Right forelimb (tissue), 1 donor: ENCODE data around the gene MUS81.

Experiments used
- DNase-seq: peaks from one replicate; pipeline ENCODE4 v3.0.0-alpha.2; 2018

MUS81 gene

DNA sequence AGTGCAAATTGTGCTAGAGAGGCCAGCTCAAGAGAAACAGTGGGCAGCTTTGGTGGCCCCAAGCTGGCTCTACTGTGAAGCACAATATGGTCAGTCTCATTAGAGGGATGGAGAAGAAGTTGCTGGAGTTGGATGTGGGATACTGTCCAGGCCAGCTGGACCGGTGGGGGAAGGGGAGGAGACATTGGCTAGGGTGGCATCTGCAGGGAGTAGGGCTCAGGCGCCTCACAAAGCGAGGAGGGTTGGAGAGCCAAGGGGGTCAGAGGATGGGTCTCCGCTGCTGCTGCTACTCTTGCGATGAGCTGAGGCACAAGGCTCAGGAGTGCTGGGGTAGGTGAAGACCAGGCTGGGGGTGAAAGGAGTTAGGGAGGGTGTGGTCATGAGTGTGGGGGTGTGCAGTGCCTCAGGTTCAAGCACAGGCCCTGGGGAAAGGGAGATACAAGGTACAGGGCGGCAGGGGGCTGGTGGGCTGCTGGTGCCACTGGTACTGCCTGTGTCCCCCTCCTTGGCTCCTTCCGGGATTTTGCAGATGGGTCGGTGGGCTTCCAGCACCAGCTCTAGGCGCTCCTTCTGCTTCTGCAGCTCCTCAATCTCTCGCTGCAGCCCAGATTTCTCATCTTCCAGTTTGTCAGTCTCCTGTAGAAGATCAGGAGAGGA lies 32.6 kb downstream of the MUS81 start:
- peak; percentile 41 for DNase-seq

- DNase-seq = no peak
Observed at GRCh38 chr11:65894034-65894591, 33.9 kb downstream of the MUS81 start.

GRCh38 chr11:65895482-65895981 lies 35.3 kb downstream of the MUS81 start:
- no peak for DNase-seq

- DNase-seq = no peak
Observed at GRCh38 chr11:65896034-65896999, 36.1 kb downstream of the MUS81 start.

DNA sequence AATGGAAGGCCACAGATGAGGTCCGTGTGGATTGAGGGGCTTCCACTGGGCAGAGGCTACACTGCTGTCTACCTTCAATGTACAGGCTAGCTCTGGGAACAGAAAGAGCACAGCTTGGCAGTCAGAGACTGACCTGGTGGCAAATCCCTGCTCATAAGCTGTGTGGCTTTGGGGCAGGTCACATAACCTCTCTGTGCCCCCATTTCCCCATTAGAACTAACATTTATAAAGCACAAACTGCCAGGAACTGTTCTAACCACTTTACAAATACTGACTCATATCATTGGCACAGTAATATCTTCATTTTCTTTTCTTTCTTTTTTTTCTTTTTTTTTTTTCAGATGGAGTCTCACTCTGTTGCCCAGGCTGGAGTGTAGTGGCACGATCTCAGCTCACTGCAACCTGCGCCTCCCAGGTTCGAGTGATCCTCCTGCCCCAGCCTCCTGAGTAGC lies 36.8 kb downstream of the MUS81 start:
- DNase-seq = no peak

DNA sequence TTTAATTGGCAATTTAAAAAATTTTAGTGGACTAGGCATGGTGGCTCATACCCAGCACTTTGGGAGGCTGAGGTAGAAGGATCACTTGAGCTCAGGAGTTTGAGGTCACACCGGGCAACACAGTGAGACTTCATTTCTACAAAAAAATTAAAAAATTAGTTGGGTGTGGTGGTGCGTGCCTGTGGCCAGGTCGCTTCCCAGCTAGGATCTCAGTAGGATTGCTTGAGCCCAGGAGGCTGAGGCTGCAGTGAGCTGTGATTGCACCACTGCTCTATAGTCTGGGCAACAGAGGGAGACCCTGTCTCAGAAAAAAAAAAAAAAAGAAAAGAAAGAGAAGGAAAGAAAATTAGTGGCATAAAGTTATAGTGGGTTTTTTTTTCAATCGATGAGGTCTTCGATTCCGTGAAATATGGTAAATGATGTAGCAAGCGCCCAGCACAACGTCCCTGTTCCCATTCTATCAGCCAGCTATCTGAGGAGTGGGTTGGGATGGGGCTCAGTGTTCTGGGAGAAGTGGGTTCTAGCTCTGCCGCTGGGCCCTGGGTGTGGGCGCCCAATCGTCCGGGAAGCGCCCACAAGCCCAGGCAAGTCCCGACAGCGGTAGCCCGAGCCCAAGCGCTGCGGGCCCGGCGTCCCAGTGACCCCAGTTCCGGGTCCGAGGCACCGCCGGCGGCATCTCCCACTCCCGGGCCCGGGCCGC lies 38.6 kb downstream of the MUS81 start:
- no peak for DNase-seq

GRCh38 chr11:65899356-65900124 lies 39.3 kb downstream of the MUS81 start:
- DNase-seq = no peak

- DNase-seq = peak; percentile 66
Observed at GRCh38 chr11:65900125-65900898, 40.1 kb downstream of the MUS81 start, which contains the start of gene FOSL1. Gene FOSL1, minus strand, starts transcription at chr11:65900388. Its CDS starts 49 bp downstream, at chr11:65900339.

- DNase-seq = no peak
Observed at GRCh38 chr11:65900899-65901180, 40.6 kb downstream of the MUS81 start.

- no peak for DNase-seq
Observed at GRCh38 chr11:65903068-65903481, 42.8 kb downstream of the MUS81 start.

DNA sequence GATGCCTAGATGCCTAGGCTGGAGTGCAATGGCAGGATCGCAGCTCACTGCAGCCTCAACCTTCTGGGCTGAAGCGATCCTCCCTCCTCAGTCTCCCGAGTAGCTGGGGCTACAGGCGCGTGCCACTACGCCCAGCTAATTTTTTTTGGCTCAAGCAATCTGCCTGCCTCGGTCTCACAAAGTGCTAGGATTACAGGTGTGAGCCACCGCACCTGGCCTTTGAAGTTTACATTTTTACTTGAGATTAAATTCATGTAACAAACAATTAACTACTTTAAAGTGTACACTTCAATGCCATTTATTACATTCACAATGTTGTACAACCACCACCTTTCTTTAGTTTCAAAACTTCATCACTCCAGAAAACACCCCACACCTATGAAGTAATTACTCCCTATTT lies 43.5 kb downstream of the MUS81 start:
- no peak for DNase-seq

GRCh38 chr11:65906602-65907001 lies 46.4 kb downstream of the MUS81 start:
- DNase-seq = no peak

DNA sequence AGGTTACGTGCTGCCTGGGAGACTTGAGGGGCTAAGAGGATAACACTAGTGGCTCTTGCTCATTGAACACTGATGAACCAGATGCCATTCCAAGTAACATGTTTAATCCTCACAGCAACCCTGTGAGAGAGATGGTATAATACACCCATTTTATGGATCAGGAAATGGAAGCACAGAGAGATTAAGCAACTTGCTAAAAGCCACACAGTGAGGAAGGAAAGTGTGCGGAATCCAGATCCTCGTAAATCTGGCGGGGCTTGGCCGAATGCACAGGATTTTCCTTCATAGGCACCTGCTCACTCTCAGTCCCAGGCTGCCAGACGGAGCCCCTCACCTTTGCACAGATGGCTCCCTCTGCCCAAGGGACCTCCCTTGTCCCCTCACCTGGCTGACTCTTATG lies 47.6 kb downstream of the MUS81 start:
- DNase-seq = no peak

DNA sequence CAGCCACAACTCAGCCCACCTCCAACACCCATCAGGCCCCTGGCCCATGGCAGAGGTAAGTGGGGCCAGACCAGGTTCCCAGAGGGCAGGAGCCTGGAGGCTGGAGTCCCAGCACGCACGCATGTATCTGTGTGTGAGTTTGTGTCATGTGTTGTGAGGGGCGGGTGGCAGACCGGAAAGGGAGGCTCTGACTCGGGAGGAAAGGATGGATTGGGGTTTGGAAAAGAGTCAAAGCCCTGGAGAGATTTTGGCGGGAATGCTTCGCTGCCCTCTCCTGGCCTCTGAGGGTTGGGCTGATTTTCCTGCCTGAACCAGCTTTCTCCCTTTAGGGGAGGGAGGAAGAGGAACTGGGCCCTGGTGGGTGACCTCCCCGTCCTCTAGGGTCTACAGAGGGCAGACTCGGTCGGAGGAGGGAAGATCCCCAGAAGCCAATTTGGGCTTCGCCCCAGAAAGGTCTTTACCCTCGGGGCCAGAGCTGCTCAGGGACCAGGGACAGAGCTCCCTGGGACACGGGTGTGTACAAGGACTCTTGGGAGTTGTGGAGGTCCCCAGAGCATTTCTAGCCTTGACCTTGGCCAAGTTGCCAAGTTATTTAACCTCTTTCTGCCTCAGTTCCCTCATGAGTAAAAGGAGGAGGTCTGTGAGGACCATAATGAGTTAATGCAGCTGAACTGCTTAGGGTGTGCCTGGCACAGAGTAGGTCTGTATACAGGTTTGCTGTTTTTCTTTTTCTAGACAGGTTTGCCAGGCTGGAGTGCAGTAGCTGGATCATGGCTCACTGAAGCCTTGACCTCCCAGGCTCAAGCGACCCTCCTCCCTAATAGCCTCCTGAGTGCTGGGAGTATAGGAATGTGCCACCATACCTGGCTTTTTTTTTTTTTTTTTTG lies 51.7 kb downstream of the MUS81 start:
- DNase-seq = peak; percentile 75

DNA sequence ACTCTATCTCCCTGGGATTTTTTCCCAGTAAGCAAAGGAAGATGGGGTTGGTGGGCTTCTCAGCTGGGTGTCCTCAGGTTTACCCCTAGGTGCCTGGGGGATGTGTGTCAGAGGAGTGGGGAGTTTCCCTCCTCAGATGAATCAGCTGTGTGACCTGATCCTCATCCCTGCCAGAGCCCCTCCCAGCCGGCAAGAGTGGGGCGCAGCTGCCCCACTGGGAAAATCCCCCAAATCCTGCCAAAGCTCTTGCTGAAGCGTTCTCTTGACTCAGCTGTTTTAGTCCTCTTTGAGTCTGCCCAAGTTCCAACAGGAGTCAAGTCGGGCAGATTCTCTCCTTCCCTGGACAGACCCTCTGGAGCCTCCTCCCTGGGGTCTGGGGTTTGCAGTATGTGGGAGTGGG lies 52.6 kb downstream of the MUS81 start:
- DNase-seq = no peak

DNA sequence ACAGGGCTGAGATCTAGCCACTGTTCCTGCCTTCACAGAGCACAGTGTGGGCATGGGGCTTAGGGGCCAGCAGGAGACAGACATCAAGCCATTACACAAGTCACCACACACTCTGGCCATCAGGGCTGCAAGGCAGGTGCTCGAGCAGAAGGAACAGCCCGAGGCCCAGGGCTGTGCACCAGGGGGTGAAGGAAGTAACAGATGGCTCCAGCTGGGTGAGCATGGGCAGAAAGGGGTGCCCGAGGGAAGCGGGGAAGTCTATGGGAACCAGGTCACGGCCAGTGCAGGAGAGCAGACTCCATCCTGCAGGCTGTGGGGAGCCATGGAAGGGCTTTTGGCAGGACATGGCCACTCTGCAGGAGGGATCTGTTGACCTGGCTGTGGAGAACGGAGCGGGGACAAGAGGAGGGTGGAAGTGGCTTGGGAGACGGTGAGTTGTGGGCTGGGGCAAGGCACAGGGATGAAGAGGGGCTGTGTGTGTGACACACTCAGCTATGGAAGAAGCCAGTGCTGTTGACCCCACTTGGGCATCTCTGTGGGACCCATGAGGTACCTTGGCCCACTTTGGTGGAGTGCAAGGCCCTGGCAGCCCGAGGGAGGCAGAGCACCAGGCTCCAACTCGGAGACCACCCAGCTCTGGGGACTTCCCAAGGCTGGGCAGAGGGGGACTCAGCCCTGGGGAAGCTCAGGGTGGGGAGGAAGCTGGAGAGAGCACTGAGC lies 55.0 kb downstream of the MUS81 start:
- DNase-seq = no peak

DNA sequence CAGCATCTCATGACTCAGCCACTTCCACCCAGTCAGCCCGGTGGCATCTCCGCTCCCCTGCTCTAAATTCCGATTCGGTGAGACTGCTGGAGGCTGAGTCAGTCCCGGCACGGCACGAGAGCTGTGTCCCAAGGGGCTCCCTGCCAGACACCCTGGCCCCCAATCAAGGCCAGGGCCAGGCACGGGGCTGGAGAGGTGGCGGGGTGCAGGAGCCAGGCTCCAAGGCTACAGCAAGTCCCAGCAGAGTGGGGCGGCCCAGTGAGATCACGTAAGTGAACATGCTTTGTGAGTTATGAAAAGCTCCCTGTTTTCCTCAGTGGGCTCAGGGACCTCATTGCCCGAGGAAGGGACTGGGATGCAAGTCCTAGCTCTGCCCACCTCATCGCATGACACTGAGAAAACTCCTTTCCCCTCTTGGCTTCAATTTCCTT lies 55.6 kb downstream of the MUS81 start:
- no peak for DNase-seq
